NOMO-1 treated with DMSO at 0.1 percent for 48 hours (cell line): ENCODE results near the gene EMC10.
A peak's percentile ranks its signal among the peaks of the same experiment; 100 is the strongest.

Experiments
- DNase-seq: peaks from one replicate; lab custom pipeline; 2025; ENCODE audit not compliant: unreplicated experiment; lab: John Stamatoyannopoulos, UW

EMC10 gene

DNA sequence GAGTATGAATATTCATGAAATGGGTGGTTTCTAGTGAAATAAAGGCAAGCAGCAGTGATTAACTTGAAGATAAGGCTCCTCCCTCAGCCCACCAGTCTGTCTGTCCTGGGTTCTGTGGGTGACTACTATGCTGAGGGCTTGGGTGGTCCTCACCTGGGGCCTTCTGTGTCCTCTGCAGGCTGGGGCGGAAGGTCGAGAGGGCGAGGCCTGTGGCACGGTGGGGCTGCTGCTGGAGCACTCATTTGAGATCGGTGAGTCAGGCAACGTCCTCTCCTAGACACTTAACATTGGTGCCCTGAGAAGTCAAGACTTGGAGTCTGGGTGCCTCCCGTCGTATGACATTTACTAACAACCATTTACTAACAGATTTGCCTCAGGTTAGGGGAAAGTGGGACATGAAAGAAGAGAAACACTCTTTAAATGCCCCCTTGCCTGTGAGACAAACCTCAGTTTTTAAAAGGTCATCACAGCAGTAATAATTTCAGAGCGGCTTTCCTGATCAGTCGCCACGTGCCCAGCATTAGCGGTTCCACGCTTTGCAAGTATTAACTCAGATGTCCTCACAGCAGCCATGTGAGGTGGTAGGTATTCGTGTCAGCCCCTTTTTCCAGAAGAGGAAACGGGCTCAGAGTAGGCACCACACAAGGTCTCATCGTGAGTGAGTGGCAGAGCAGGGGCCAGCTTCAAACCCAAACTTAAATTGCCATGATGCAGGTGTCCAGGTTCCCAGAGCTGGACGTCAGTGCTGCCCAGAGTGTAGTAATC is 1.6 kb downstream of the EMC10 start:
- no peak for DNase-seq

DNA sequence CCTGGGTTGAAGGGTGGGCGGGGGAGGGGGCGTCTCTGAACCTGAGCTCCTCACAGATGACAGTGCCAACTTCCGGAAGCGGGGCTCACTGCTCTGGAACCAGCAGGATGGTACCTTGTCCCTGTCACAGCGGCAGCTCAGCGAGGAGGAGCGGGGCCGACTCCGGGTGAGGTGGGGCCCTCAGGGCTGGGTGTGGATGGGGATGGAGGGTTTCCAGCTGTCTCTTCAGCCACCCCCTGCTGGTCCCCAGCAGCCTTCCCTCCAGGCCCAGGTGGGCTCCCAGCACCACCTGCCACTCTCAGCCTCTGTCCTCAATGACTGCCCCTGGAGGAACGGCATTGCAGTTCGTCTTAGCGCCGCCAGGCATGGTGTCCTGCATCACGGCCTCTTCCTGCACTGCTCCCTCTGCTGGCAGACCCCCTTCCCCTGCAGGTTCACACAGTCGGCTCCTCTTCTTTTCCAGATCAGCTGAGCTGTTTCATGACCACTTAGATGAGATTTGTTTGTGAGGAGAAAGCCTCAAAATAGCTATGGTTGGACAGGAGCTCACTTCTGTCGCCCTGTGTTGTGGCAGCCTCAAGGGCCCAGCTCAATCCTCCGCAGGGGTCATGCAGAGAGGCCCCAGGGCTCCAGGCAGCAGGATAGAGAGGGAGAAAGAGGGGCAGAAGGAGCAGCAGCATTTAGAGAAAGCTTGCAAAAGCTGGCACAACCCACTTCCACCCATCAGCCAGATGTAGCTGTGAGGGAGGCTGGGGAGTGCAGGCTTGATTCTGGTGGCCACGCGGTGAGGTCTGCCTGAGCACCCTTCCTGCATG is 2.8 kb downstream of the EMC10 start:
- DNase-seq, result peak; percentile 19

DNA sequence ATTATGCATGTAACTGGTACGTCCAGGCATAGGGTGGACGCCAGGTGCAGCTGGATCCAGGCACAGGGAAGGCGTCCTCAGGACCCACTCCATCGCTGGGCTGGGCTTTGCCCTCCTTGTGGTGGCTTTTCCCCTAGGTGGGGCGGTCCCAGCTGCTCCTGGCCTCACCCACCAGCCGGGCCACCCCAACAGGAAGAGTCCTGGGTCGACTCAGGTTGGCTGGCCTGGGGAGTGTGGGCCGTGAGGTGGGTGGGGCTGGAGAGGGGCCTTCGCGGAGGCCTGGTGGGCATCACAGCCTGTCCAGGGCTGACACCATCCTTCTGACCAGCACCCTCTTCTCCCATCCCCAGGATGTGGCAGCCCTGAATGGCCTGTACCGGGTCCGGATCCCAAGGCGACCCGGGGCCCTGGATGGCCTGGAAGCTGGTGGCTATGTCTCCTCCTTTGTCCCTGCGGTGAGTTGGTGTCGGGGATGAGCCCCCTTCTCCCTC is 3.5 kb downstream of the EMC10 start:
- no peak for DNase-seq

DNA sequence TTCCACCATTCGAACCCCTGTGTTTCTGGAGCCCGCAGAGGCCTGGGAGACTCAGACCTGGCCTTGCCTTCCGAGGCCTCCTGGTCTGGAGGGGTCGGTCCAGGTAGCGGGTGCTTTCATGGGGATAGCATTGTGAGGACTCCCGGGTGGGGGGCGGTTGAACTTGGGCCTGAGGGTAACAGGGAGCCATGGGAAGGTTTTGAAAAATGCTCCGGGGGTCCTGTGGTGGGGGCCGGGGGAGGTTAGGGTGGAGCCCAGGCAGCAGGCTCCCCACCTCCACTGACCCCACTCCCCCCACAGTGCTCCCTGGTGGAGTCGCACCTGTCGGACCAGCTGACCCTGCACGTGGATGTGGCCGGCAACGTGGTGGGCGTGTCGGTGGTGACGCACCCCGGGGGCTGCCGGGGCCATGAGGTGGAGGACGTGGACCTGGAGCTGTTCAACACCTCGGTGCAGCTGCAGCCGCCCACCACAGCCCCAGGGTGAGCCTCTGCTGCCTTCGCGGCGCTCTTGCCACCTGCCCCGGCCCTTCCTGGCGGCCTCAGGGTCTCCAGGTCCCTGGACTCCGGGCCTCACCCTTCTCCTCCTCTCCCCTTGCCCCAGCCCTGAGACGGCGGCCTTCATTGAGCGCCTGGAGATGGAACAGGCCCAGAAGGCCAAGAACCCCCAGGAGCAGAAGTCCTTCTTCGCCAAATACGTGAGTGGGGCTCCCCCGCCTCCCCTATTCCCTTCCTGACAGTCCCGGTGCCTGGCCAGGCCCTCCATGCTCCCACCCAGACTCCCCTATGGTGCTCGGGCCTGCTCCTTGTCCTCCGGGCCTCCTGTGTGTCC is 4.2 kb downstream of the EMC10 start:
- no peak for DNase-seq

DNA sequence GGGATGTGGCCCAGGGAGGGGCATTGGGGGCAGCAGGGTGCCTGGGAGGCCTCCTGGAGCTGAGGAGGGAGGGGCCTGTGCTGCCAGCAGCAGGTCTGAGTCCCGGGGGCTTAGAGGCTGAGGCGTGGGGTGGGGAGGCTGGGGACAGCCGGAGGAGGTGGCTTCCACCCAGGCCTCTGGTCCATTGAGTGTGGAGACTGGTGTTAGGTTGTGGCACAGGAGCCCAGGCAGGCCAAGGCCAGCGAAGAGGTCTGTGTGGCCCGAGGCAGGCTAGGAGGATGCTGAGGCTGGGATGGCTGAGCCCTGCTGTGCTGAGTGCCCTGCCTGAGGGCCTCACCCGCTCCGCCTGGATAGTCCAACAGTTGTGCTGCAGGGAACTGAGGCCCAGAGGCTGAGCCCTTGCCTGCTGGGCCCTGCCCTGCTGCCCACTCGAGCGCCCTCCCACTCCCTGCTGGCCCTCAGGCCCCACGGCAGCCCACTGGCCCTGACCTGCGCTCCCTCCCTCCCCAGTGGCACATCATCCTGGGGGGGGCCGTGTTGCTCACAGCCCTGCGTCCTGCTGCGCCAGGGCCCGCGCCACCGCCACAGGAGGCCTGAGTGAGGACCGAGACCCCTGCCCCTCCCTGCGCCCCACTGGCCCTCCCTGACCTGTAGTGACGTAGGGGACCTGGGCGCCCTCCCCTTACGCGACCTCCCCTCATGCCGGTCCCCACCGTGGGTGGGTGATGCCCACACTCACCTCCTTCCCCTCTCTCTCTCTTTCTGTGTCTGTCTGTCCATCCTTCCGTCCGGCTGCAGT is 5.2 kb downstream of the EMC10 start:
- no peak for DNase-seq

DNA sequence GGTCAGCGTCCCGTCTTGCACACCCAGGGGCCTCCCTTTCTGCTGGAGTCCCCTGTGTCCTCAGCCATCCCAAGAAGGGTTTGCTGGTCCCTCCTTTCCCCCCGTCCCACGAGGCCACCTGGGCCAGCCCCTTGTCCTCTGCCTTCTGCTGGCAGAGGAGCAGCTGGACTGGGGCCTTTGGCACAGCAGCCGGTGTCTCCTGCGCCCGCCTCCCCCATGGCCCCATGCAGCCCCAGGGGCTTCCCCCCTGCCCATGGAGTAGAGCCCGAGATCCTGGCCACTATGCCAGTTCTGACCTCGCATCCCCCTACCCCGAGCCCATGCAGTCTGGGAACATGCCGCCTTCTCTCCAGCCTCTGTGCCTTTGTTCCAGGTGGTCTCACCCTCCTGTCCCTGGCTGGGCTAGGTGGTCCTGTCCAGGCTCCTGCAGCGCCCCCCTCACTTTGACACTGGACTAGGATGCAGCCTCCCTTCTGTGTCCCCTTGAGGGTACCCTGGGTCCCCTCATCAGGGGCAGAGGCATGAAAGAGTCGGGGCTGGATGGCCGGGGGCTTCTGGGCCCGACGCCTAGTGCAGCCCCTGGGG is 6.1 kb downstream of the EMC10 start:
- DNase-seq, result no peak

DNA sequence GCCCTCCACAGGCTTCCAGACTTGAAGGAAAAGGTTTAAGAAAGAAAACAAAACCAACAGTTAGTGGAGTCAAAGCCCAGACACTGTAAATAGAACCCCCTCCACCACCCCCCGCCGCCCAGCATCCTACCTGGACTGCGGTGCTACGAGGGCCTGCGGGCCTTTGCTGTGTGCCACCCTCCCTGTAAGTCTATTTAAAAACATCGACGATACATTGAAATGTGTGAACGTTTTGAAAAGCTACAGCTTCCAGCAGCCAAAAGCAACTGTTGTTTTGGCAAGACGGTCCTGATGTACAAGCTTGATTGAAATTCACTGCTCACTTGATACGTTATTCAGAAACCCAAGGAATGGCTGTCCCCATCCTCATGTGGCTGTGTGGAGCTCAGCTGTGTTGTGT is 6.6 kb downstream of the EMC10 start:
- no peak for DNase-seq

DNA sequence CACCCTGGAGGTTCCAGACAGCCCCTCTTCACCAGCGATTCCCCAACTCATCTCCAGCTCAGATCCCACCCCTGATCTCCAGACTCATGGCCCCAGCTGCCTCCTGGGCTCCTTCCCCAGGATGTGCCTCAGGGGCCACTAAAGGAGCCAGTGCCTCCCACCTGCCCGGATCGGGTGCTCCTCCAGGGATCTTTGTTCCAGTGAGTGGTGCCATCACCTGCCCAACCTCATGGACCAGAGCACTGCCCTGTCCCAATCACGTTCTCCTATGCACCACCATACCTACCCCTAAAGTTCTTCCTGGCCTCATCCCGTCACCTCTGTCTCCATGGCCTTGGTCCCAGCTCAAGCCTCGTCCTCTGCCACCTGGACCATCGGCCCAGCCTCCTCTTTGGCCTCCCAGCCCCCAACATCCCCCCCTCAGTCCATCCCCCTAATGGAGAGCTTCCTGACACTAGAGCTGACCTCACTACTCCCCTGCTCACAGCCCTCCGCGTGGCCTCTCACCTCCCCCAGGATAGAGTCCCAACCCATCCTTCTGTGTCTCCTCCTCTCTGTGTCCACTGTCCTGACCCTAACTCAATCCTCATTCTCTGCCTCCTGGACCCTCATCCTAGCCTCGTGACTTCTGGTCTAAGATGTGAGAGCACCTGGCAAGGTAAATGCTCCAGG is 9.1 kb downstream of the EMC10 start:
- no peak for DNase-seq

DNA sequence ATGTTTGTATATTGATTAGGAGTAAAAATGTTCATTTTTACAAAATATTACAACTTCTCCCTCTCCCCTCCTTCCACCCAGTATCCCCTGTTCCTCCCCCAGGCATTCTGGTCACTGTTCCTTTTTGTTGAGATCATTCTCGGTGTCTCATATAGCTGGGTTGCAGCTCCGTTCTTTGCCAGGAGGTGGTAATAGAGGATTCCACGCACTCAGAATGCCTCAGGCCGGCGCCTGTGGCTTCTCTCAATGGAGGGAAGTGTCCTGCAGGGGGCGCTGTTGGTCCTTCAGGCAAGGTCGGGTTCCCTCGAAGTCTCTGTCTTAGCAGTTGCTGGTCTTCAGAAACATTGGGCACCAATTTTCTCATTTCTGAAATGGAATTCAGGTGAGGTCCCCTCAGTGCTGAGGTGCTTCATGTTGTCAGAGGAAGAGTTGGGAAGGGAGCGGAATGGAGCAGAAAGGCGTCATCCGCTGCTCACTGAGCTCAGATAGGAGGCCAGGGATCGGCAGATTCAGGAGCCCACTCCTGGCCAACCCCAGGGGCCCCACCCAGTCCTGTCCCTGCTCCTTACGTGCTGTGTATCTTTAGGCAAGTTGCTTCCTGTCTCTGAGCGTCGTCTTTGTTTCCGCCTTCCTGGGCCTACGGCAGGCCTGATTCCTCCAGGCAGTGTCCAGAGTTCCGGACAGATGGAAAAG is 10.7 kb downstream of the EMC10 start:
- DNase-seq, result peak; percentile 39

DNA sequence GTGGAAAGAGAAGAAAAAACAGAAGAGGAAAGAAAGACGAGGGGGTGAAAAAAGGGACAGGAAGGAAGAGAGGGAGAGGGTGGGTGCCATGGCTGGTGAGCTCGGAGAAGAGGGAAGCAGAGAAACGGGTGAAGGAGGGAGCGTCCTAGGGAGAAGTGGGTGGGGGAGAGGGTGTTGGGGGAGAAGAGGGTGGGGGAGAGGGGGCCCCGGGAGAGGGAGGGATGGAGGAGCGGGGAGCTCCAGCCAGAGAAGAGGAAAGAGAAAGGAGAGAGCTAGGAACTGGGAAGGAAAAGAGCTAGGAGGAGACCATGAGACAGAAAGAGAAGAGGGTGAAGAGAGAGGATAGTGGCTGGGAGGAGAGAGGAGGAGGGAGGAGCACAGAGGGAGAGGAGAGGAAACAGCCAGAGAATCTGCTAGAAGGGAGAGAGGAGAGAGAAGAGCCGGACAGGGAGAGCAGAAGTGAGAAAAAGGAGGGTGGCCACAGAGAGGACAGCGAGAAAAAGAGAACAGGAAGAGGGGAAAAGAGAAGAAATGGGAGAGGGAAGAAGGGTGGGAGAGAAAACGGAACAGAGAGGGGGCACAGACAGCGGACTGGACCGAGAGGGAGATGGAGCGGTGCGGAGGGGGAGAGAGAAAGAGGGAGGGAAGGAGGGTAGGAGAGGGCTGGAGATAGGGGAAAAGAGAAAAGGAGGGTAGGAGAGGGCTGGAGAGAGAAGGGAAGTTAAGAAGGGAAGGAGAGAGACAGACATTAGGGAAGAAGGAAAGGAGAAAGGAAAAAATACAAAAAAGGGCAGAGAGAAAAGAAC is 12.3 kb downstream of the EMC10 start:
- peak; percentile 39 for DNase-seq

DNA sequence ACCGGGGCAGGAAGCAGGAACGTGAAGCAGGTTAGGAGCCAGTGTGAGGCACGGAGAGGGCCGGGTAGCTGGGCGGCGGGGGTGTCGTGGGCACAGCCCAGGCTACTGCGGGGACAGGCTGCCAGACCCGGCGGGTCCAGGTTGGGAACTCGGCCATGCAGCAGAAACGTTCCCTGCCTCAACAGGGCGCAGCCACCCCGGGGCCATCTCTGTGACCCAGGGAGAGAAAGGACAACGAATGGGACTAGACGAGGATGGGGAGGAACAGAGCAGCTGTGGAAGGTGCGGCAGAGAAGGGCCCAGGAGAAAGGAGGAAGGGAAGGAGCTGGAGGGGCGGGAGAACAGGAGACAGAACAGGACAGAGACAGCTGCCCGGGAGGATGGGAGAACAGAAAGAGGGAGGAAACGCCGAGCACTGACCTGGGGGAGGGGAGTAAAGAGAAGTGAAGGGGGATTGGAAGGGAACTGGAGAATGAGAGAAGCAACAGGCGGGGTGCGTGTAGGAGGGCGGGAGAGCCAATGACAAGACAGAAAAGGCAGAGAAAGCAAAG is 13.2 kb downstream of the EMC10 start:
- DNase-seq, result no peak

DNA sequence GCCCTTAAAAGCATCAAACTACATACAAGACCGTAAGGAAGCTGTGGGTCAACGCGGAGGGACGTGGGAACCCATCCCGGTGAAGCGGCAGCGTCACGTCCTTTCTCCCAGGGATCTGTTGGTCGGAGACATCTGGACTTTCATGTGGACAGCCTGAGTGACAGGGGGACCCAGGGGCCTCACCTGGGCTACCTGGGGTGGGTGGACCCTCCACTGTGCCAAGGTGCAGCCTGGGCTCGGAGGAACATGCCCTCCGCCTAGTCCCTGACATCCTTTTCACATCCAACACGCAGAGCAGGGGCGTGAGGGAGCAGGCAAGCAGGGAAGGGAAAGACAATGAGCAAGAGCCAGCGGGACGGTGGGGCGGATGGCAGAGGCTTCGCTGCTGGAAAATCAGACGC is 14.1 kb downstream of the EMC10 start:
- no peak for DNase-seq

DNA sequence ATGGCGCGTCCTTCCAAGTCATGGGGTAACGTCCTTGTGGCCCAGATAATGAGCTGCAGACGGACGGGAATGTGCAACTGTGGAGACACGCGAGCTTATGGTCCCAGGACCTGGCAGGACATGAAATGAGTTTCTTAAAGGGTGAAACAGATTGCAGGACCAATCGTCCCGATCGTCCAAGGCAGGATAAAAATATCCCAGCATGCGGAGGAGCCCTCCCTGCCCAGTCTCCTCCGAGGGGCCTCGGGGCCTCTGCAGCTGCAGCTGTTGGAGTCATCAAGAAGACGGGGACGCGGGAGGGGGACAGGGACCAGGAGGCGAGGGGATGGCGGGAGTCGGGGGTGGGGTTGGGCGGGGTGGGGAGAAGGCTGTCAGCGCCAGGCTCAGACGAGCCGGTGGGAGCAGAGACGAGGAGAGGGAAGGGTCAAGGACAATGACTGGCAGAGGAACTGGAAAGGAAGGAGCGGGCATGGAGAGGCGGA is 14.7 kb downstream of the EMC10 start:
- DNase-seq, result no peak

DNA sequence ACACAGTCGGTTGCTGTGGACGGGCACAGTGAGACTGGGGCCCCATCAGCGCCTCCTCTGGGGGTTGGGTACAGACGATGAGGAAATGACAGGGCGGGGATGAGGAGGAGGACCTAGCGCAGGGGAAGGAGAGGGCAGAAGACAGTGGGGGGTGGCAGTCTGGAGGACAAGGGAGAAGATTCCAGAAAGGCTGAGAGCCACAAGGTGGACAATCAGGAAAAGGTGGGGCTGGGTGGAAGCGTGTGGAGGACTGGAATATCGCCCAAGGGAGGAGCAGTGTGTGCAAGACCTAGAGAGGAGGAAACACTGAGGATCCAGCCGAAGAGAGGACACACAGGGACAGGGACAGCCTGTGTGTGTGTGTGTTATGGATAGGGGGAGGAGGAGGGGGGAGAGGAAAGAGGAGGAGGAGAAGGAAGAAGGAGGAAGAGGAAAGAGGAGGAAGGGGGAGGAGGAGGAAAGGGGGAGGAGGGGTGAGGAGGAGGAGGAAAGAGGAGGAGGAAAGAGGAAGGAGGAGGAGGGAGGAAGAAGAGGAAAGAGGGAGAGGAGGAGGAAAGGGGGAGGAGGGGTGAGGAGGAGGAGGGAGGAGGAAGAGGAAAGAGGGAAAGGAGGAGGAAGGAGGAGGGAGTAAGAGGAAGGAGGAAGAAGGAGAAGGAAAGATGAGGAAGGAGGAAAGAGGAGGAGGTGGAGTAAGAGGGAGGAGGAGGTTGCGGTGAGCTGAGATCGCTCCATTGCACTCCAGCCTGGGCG is 16.2 kb downstream of the EMC10 start:
- peak; percentile 76 for DNase-seq

DNA sequence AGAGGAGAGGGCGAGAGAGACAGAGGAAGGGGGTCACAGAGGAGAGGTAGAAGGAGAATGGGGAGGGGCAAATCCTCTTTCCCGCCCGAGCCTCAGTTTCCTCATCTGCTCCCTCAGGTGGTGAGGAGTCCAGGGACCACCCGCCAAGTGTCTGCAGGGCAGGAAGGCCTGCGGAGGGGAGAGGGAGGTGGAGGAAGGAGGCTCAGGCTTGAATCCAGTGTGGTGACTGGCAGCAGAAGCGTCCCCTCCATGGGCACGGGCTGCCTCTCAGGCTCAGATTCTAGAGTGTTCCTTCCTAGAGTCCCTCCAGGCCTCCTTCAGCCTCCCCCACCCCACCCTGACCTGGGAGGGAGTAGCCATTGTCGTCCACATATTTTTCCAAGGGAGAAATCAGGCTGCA is 16.9 kb downstream of the EMC10 start:
- no peak for DNase-seq

DNA sequence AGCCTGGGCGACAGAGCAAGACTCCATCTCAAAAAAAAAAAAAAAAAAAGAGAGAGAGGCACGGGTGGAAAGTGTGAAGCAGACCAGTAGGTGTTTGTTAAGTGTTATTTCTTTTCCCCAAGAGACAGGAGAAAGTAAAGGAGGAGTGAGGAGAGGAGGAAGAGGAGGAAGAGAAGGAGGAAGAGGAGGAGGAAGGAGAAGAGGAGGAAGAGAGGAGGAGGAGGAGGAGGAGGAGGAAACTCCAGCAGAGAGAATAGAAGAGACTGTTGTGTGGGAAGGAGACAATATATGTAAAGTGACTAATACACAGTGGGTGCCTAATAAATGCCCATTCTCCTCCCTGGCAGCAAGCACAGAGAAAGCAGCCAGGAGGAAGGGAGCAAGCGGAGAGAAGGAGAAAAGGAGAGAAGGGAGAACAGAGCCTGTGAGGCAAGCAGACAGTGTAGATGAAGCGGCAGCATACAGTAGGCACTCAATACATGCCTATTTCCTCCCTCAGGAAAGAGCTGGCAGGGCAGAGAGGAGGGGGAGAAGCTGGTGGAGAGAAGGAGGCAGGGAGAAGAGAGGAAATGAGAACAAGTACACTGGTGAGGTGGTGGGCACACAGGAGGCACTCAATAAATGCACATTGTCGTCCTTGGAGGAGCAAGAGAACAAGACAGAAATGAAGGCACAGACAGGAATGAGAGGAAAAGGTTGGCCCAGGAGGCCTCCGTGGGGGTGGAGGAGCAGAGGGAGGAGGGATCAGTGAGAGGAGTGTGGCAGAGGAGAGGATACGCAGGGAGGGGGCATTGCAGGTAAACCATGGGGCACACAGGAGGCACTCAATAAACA is 18.1 kb downstream of the EMC10 start:
- no peak for DNase-seq
